Measurements from ENCODE around the gene MANBA. TPM values are rescaled to one million over a fixed set of nuclear protein-coding genes. Genes with fewer than 3 reads are reported as not detected.

The MANBA gene
- total RNA-seq, 3 donors from 2014 or later = 2.6 to 4.6 (median 2.7) TPM

GRCh38 chr4:102584091-102584490, 176.7 kb downstream of the MANBA start:
- Mint-ChIP-seq H3K4me1 (ENCODE audit: low read depth) (peaks cover 67% of the 10 kb centered on the region), H3K36me3 (ENCODE audit: insufficient read depth) (peaks cover 75% of the 10 kb centered on the region), H3K27me3 (ENCODE audit: low read depth) (no peaks in the 10 kb centered on the region), H3K9me3 (no peaks in the 10 kb centered on the region), H3K4me3 (no peak overlapping the region)
- DNase-seq (no peak), ATAC-seq (no peak)

Other genes starting within 250 kb of the MANBA start
- 100 to 1,000 TPM; 575 to 579 (median 577) TPM for gene UBE2D3, start 66.6 kb upstream of the MANBA start, total RNA-seq
- 10 to 100 TPM; 29.0 to 36.9 (median 29.1) TPM for gene CISD2, start 108.0 kb upstream of the MANBA start, total RNA-seq

Measured in activated T-cell treated with anti-CD3 and anti-CD28 coated beads, Interleukin-2, amount 50 U/mL, for 4 hours (primary cell).